Limb (tissue), 2 donors: Measurements from ENCODE around the gene CACNA1S.
A peak's percentile ranks its signal among the peaks of the same experiment; 100 is the strongest.

ENCODE experiments used
- DNase-seq, 2 donors: peaks; one replicate each; pipeline ENCODE4 v3.0.0-alpha.2; 2016; ENCODE audit errors: extremely low spot score in 2 of 2

The CACNA1S gene

DNA sequence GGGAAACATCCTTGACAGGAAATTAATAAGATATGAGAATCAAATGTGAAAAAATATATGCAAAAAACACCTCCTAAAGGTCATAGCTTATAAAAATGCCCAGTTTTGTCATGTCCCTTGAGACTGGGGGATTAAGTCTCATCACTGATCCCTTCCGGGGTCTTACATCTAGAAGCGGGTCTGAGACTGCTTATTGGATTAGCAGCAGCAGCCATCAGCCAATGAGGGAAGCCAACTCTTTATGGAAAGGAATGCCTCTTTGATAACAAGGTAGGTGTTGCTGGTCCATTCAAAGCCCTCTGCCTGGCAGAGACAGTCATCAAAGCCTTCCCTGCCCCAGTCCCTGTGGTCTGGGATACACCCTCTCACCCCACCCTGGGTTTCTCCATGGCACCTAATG, 3.9 kb upstream of the CACNA1S start:
- no peak for DNase-seq

GRCh38 chr1:201115390-201115937, 3.2 kb upstream of the CACNA1S start:
- DNase-seq, result no peak

GRCh38 chr1:201114245-201115131, 2.3 kb upstream of the CACNA1S start:
- peak; percentile 92 to 93 for DNase-seq

GRCh38 chr1:201113451-201114244, 1.4 kb upstream of the CACNA1S start:
- DNase-seq, result no peak

- no peak for DNase-seq
Observed at GRCh38 chr1:201112926-201113325, 700 bp upstream of the CACNA1S start.

GRCh38 chr1:201111672-201112071, 554 bp downstream of the CACNA1S start:
- DNase-seq, result no peak

DNA sequence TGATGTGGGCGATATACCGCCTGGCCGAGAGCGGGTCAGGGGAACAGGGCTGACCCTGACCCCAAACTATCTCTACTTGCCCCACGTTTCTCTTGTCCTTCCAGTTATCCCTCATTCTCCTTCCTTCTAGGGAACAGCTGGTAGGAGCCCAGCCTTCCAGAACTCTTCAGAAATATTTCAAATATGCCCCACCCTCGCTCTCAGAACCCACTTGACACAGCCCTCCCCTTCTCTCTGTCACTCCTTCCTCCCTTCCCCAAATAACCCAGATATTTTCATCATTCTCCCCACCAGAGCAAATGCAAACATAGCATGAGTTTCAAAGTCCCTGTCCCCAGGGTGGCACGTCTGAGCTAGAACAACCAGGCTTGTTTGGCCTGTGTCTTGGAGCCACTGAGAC, 1.1 kb downstream of the CACNA1S start:
- DNase-seq, result peak in 1 of 2 donors; percentile 14

DNA sequence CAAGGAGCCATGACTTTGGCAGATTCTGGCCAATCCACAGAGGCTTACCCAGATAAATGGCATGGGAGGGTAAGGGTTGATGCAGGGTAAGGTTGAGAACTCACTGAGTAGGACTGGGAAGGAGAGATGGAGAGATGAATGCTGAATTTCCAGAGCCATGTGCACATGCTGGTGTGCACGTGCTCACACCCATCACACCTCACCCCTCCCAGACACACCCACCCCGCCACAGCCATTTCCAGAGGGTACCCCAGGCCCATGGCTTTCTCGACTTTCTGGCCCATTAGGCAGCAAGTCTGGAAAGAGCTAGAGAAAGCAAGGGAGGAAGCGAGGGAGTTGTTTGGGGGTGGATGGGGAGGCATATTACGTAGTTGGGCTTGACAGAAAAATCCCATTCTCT, 1.6 kb downstream of the CACNA1S start:
- DNase-seq, result no peak

DNA sequence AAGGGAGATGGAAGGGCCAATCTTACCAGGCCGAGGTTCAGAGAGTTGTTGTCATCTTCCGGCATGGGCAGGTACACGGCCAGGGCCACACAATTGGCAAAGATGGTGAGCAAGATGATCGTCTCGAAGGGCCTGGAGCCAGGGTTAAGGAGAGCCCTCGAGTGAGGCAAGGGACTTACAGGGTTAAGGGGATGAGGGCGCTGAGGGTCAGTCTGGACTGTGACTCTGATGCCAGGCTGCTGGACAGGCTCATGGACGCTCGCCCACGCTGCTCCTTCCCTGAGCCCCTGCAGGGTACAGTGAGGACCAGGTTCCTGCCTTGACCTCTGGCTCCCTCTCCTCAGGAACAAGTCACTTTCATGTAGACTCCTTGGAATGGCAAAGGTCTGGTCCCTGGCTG, 2.1 kb downstream of the CACNA1S start:
- DNase-seq, result no peak

DNA sequence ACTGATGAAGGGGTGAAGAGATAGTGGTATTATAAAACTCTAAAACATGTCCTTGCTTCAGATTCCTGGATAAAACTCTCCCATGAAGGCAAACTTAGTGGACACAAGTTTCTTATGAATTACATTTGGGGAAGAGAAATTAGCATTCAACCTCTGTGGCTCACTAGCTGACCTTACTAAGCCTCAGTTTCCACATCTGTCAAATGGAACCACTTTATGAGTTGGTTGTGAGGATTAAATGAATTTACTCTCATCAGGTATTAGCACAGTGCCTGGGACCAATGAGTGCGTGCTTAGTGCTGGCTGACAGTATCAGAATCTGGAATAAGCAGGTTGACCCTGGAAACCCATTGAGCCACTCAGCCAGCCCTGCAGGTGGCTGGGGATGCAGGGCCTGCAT, 2.6 kb downstream of the CACNA1S start:
- DNase-seq, result no peak

GRCh38 chr1:201108614-201109013, 3.6 kb downstream of the CACNA1S start:
- no peak for DNase-seq

DNA sequence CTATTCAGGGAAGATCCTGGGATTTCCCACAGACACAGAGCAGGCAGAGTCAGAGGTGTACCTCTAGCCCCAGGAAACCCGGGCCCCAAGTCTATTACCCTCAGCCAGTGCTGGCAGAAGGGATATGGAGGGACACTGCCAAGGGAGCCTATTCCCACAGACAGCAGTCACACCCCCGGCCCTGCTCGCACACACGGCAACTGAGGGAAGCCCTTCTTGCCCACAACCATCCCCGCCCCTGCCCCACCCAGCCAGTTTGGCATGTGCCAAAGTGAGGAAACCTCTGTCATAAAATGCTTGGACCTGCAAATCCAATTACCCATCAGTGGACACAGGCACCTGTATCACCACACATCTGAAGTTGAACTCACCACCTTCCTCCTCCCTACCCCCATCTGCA, 6.5 kb downstream of the CACNA1S start:
- no peak for DNase-seq

DNA sequence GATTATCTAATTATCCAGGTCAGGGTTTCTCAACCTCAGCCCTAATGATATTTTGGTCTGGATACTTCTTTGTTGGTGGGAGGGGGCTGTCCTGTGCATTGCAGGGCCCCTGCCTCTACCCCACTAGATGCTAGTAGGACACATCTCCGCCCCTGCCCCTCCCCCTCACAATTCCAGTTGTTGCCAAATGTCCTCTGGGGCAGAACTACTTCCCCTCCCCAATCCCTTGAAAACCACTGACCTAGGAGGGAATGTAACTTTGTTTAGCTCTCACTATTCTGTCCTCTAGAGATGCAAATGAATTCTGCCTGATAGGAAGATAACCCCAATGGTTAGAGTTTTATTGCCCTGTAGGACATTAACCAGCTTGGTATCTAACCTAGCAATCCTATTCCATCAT, 8.1 kb downstream of the CACNA1S start:
- no peak for DNase-seq

DNA sequence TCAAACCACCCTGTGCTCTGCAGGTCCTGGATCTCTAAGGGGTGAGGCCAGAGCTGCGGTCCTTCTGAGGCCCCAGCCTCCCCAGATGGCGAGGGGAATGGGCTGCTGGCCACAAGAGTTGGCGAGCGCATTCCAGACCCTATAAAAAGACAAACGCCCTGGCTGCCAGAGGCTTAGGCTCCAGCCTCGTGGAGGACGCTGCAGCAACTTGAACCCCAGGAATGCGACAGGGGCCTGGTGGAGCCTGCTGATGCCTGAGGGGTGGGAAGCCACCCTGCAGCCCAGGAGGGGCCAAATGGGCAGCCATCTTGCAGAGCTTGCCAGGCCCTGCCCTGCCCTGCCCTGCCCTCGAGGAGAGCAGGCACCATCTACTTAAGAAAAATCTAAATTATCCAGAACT, 8.6 kb downstream of the CACNA1S start:
- DNase-seq, result no peak

DNA sequence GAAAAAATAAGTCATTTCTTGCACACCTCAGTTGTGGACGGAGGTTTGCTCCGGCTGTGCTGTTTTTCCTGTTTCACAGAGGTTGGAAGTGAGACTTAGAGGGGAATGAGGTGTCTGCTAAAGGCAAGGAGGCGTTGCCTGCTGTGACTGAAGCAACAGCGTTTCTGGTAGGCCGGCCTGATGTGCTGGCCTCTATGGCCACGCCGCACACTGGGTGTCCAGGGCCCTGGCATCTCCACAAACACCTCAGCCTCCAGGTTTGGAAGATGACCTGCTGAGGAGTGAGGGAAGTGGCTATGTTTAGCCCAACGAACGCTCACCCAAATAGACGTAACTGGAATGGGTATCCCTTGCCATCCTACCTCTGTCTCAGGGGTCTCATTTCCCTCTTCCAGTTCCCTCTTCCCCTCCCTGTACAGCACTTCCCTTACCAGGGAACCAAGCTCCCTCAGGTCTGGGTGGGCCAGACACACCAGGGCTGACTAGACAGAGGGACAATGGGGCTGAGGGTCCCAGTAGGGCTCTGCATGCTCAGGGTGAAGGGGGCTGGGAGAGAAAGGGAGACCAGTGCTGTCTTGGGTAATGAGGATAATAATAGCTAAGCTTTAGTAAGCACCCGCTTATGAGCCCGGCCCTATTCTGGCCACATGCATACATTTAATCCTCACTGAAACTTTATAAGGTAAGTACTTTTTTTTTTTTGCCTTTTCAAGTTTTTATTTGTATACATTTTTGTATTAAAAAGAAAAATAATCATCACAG, 11.9 kb downstream of the CACNA1S start:
- no peak for DNase-seq

- no peak for DNase-seq
Observed at GRCh38 chr1:201098992-201099677, 13.1 kb downstream of the CACNA1S start.

GRCh38 chr1:201096977-201097856, 15.0 kb downstream of the CACNA1S start:
- DNase-seq, result no peak

DNA sequence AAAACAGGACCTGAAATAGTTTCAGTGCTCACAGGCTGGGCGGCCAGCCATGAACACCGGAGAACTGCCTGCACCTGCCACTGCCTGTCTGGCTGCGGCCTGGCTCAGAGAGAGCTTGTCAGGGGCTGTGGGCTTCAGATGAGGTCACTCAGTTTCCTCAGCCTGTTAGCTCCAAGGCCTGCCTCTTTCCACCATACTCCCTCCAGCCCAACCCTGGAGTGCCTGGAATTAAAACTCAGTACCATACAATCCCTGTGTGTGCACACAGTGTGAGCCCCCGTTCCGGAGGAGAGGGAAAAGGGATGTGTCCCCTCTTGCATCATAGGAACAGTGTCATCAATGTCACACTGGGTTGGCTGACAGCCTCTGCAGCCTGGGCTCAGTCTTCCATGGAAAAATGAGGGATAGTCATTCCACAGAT, 16.2 kb downstream of the CACNA1S start:
- DNase-seq, result peak; percentile 69

GRCh38 chr1:201095581-201095980, 16.6 kb downstream of the CACNA1S start:
- no peak for DNase-seq

DNA sequence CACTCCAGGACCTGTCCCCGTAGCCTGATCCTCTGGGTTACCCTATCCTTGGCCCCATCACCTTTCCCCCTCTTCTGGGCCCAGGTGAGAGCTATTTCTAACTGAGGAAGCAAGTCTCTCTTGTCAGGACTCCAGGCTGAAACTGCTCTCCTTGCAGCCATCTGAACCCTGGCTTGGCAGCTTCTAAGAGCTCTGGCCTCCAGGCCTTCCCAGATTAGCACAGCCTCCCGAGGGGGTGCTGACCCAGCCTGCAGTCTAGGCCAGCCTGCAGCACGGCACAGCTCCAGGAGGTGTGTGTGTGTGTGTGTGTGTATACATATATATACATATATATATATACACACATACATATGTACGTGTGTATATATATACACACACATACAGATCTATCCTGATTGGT, 17.4 kb downstream of the CACNA1S start:
- no peak for DNase-seq
